CMK (cell line): ENCODE measurements around the gene SYT13.

Experiments
- DNase-seq: peaks from one replicate; pipeline ENCODE4 v3.0.0-alpha.2; 2010; ENCODE audit warnings: low read depth

SYT13 gene

DNA sequence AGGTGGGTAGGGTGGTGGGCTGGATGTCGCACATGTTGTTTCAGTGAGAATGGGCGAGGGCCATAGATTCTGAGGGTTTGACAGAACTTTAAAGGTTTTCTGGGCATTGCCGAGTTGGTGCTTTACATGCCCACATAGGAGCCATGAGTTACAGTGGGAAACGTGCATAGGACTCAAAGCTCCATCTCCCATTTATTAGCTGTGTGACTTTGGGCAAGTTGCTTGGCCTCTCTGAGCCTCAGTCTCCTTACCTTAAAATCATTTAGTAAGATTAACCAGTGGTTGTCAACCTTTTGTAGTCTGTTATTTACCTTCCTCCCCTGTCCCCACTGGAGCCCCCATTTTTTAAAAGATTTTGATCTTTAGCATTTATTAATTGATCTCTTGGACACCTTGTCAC is 67.4 kb downstream of the SYT13 start:
- DNase-seq, result no peak

DNA sequence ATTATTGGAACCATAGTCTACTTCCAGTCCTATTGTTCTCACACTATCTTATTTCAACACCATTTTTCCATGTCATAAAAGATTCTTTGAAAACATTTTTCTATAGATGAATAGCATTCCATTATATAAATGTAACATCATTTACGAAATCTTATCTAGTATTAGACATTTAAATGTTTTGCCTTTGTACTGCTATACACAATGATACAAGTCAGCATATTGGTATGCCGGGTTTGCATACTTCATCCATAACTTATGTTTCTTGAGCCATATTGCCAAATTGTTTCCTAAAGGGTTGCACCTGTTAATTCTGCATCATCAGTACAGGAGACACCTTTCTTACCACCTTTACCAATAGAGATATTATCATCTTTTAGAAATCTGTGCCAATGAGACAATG is 68.2 kb downstream of the SYT13 start:
- no peak for DNase-seq

DNA sequence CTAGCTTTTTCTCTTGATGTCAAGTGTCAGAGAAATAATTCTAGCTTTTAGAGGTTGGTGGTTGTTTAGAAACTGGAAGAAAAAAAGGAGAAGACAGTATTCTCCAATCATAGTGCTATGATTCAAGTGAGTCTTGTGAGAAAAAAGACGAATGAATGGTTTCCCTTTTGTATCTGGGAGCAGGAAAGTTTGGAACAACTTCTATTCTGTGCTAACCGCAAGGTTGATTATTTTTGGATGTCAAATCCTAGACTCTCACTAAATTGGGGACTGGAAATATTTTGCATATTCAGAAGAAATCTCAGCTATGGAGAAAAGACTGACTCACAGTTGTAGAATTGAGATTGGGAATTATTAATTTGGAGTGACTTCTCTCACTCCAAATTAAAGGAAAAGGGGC is 69.2 kb downstream of the SYT13 start:
- DNase-seq, result no peak

DNA sequence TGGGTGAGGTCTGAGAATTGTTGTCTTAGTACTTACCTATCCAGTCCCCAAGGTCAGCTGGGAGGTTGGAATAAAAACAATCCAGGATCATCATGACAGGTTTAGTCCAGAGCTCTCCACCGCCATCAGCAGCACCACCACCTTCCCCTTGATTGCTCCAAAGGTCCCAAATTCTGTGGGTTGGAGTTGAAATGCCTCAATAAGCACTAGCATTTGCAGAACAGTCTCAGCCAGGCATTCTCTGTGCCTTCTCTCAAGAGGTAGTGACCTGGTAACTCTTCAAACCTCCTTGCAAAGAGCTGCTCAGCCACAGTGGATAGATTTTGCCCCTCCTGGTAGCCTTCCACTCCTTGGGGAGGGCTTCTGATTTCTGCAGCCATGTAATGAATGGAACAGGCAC is 70.1 kb downstream of the SYT13 start:
- no peak for DNase-seq

DNA sequence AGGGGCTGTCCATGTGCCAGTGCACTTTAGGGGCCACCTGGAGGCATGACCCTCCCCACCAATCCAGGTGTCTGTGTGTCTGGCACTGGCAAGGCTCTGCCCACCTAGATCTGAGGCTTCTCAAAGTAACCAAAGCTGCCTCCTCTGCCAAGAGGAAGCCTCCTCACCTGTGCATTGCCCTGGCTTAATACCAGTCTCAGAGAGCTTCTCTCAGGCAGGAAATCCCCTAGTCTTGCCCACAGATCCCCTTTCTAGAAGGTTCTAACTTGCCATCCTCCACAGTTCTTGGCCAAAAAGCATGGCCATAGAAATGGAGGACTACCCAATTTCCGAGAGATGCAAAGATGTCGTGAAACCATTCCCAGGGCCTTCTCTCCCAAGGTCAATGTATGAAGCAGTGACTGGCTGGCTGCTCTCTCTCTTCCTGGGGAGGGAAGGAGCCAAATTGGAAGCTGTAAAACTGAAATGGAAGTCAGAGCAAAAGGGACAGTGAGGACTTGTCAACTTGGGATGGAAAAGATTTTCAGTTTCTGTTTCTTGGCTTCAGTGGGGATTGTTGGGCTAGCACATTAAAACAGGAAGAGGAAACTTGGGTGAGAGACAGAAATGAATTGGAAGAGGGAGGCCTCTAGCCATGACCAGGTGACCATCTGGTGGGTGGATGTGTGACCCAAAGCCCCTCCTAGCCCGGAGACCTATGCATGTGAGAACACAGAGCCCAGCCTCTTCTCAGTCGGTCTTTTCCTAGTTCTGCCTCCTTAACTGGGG is 70.9 kb downstream of the SYT13 start:
- DNase-seq, result no peak

DNA sequence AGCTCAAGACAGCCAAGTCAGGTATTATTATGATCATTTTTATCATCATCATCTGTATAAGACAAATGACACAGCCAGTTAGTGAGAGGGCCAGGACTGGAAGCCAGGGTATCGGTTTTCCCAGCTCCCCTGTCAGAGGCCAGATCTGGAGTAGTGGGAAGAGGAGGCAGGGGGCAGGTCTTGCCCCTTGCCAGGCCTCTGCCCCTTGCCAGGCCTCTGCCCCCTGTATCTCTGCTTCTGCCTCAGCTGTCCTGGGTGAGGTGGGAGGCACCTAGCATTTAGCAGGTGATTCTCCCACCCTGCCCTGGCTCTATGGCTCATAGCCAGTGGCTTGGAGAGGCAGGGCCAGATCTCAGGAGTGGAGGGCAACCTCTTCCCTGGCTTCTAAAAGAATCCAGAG is 72.4 kb downstream of the SYT13 start:
- DNase-seq, result no peak

DNA sequence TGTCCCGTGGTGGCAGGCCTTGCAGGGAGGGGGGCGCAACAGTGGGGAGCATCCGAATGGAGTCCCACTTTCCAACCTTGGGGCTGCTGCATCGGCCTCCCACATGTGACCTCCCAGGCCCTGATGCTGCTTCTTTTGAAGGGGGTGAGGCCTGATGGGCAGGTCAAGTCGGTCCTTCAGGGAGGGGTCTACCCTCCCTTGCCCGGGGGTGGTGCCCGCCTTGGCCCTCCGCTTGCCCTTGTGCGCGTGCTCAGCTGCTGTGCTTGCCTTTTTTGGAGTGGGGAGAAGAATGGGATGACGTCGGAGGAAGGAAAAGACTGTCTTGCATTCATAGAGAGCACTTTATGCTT is 72.8 kb downstream of the SYT13 start:
- no peak for DNase-seq

DNA sequence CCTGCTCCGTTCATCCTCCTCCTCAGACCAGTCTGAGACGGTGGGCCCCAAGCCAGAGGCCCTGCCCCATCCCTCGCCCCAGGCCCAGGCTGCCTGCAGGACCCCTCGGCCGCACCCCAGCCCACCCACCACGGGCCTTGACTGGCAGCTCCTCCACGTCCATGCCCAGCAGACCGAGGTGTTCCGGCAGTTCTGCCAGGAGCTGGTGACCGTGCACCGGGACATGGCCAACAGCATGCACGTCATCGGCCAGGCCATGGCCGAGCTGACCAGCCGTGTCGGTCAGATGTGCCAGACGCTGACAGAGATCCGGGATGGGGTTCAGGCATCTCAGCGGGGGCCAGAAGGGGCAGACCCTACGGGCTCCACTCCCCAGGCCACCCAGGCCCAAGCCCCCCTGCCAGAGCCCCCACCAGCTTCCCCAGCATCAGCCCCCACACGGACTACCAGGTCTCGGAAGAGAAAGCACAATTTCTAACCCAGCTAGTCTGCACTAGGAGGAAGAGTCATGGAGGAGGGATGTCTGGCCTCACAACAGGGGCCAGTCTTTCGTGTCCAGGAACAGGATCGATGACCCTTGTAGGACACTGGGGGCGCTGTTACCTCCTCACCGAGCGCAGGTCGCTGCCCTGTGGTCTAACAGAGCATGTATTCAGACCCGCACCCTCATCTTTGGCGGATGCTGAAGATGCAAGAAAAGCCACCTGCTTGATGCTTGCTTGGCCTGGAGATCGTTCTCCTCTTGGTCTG is 73.4 kb downstream of the SYT13 start:
- DNase-seq, result no peak

DNA sequence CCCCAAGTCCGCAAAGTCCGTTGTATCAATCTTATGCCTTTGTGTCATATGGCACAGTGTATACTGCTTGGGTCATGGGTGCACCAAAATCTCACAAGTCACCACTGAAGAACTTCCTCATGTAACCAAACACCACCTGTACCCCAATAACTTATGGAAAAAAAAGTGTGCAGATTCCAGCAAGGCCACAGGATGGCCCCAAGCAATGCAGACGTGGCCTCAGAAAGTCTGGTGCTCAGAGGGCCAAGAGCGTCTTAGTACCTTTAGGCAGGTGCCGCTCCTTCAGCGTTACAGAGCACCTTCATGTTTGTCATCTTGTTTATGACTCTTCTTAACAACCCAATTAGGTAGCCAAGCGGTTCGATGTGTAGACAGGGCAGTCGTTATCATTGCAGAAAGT is 74.4 kb downstream of the SYT13 start:
- DNase-seq, result no peak

DNA sequence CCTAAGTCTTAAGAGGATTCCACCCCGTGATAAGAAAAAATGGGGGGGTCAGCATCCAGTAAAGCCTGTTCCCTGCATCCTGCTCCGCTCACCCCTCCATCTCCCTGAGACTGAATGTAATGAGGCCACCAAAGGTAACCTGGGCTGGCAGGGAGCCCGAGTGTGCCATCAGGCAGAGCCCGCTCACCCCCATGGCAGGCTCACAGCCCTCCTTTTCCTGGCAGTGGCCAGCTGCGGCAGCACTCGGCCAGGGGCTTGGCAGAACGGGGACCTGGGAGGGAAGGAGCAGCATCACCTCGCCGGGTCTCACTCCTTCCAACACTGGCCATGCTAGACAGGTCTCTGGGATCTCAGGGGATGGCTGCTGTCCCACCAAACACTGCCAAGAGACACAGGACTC is 75.3 kb downstream of the SYT13 start:
- no peak for DNase-seq

DNA sequence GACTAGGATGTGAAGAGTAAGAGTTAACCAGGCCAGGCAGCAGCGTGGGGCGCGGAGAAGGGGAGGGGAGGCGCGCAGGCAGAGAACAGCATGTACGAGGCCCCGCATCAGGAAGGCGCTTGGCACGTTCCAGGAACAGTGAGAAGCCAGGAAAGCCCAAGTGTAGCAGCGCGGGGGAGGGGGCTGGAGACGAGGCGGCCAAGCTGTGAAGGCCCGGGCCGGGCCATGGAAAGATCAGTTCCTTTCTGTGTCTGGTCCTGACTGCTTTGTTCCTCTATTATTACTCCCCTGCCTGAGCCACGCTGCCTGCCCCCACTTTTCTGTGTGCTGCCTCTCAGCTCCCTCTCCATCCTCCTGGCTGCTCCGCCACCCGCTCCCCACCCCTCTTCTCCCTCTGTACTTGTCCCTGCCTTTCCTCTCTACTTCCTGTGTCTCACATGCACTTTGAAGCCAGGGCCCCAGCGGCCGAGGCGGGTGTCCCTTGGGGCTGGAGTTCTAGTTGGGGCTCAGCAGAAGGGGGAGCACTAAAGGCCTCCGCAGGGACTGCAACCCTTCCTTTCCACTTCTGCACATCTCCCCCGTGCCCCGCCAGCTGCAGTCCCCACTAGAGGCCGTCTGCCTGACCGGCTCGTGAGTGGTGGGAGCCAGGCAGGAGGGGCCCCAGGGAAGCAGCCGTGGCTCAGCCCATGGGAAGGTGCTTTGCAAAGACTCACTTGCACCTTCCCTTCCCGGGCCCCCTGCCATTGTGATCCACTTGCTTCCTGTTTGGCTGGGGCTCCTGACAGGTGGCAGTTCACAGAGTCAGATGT is 76.0 kb downstream of the SYT13 start:
- no peak for DNase-seq

DNA sequence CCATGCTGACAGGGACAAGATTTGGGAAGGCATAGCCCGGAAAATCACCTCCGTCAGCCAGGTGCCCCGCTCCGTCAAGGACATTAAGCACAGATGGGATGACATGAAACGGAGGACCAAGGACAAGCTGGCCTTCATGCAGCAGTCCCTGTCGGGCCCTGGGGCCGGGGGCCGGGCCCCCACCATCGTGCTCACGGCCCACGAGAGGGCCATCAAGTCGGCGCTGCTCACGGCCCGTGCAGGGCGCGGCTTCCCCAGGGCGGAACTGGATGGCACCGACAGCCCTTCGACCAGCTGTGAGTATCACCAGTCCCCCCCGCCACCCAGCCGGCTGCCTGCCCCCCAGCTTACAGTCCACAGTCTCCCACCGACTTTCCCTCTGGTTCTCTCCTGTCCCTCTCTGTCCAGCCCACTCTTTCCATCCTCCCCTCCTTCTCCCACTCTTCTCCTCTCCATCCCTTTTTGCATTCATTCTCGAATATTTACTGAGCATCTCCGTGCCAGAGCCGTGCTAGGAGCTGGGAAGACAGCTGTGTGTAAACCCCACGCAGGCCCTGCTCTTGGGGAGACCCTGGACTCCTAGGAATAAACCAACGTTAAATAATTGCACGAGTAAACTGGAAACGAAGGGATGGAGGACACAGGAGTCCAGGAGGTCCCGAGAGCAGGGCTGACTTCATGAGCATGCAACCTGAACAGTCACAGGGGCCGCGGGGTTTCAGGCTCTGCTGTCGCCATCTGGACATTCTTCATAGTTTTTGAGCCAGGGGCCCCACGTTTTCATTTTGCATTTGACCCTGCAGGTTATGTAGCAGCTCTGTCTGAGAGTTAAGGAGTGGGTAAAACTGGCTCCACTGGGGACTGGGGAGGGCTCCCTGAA is 76.9 kb downstream of the SYT13 start:
- no peak for DNase-seq

DNA sequence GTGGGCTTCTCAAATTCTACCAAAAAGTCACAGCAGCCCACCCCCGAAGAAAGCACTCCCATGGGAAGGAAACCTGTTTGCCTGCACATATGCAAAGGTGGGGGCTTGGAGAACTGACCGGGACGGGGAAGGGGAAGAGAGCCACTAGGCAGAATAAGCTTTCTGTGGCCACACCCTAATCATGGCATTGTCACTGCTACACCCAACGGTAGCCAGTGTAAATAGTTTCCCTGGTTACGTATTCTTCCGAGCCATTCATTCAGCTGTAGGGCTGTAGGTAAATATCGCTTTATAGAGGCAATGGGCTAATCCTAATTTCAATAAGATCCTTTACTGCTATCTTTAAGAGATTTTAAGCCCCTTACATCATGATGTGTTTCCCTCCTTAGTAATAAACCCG is 78.0 kb downstream of the SYT13 start:
- no peak for DNase-seq

DNA sequence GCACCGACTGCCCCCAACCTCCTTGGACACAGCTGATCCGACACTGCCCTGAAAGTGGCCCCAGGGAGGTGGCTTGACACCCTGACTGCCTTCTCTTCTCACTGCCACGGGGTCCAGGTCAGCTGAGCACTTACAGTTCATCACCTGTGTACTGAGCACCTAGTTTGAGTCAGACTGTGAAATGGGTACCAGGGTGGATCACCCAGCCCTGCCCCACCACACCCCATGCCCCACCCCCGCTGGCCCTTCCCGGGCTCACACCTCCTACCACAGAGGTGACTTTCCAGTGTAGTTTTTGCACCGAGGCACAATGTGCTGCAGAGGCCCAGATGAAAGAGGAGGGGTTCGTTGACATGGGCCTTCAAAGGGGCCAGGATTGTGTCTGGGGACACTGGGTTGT is 80.2 kb downstream of the SYT13 start:
- DNase-seq, result no peak

DNA sequence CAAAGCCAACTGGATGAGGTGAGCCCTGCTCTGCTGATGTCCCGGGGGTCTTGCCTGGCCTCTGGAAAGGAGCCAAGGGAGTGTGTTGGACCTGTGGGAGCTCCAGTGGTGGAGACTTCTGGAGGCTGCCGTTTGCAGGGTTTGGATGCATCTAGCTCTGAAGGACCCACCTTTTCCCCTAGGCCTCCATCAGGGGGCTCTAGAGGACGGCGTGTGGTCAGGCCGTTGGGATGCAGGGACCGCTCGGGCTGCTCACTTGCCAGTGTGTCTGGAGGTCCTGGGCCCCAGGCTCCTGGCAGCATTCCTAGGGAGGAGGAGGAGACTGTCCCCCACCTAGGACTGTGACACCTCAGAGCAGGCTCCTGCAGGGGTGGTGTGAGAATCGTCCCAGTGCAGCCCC is 81.4 kb downstream of the SYT13 start:
- no peak for DNase-seq

DNA sequence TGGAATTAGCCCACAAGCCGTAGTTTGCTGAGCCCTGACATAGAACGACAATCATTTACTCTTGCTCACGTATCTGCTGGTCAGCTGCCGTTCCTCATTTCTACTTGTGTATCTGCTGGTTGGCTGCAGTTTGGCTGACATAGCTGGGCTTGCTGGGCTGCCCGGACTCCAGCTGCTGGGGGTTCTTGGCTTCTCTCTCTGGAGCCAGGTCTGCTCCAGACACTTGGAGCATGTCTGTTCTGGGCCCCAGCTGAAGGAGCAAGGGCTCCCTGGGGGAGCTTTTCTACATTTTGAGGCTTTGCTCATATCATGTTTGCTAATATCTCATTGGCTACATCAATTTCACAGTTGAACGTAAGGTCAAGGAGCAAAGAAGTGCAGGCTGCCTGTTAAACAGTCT is 92.4 kb downstream of the SYT13 start:
- no peak for DNase-seq
